A549 (cell line): ENCODE data around the gene SNX14. TPM values are rescaled to one million over a fixed set of nuclear protein-coding genes. Genes with fewer than 3 reads are reported as not detected.

Source experiments
- ATAC-seq, 2 experiments: fragments of 200-7000 bp in 1 of 2; fragments of >200 bp in 1 of 2; cut with Nextera tagmentation in 1 of 2; cut with Tn5 transposase in 1 of 2; 3 replicates each; pipeline versions ENCODE4 v1.8.0 to v1.9.1; 2018 to 2020; ENCODE audit warnings: mild to moderate bottlenecking in 1 of 2, moderate library complexity in 1 of 2
- CTCF ChIA-PET: fragments of 300-600 bp; sonication (Branson Sonifier 250); formaldehyde crosslinking; extraction: SDS; loops from one replicate; lab custom pipeline; 2021; ENCODE audit warnings: antibody characterized with exemption, inconsistent platforms; lab: Yijun Ruan, JAX
- POLR2A ChIA-PET: fragments of 350-600 bp; formaldehyde crosslinking; extraction: SDS; loops from one replicate; lab custom pipeline; 2021; ENCODE audit warnings: antibody characterized with exemption, inconsistent platforms; lab: Yijun Ruan, JAX
- DNase-seq, 2 experiments: peaks; one replicate each; pipeline versions ENCODE4 v3.0.0 to v3.0.0-alpha.2; 2011 to 2016; ENCODE audit warnings: low read depth in 1 of 2, low spot score in 1 of 2
- FAIRE-seq: peaks from 2 replicates; lab custom pipeline; 2011; peaks lifted over from hg19 to GRCh38; lab: Jason Lieb, UNC
- H3K27ac ChIP-seq, 2 experiments: fragments of >200 bp; sonication (Bioruptor Twin); formaldehyde crosslinking; 3 replicates each; pipeline ENCODE4 v1.5.1; 2016 to 2017
- H3K4me1 ChIP-seq: fragments of >200 bp; sonication (Bioruptor Twin); formaldehyde crosslinking; 3 replicates; pipeline ENCODE4 v1.6.1; 2016
- H3K4me2 ChIP-seq: fragments of >200 bp; sonication (Bioruptor Twin); formaldehyde crosslinking; 3 replicates; pipeline ENCODE4 v1.6.1; 2016
- H3K4me3 ChIP-seq: fragments of >200 bp; sonication (Bioruptor Twin); formaldehyde crosslinking; 3 replicates; pipeline ENCODE4 v1.5.1; 2016
- H3K9me3 ChIP-seq: fragments of >200 bp; sonication (Bioruptor Twin); formaldehyde crosslinking; 3 replicates; pipeline ENCODE4 v1.6.1; 2016
- BCL3 ChIP-seq: fragments of >200 bp; sonication (Bioruptor Twin); formaldehyde crosslinking; IDR thresholded peaks from 3 replicates; pipeline ENCODE4 v1.6.1; 2016
- BHLHE40 ChIP-seq: IDR thresholded peaks from 2 replicates; pipeline ENCODE4 v1.6.1; 2012; ENCODE audit warnings: low read depth, low read length, inconsistent platforms
- E2F6 ChIP-seq: IDR thresholded peaks from 2 replicates; pipeline ENCODE4 v1.6.1; 2012; ENCODE audit warnings: low read depth, borderline replicate concordance
- GATA3 ChIP-seq: IDR thresholded peaks from 2 replicates; pipeline ENCODE4 v1.6.1; 2012; ENCODE audit warnings: borderline replicate concordance
- HES2 ChIP-seq: fragments of >200 bp; sonication (Bioruptor Twin); formaldehyde crosslinking; IDR thresholded peaks from 2 replicates; pipeline ENCODE4 v1.6.1; 2016
- JUN ChIP-seq, 2 experiments: fragments of >200 bp; sonication (Bioruptor Twin); formaldehyde crosslinking; IDR thresholded peaks; 2 replicates in 1 of 2; 3 replicates in 1 of 2; pipeline ENCODE4 v1.6.1; 2016 to 2017
- MAX ChIP-seq: IDR thresholded peaks from 2 replicates; pipeline ENCODE4 v1.6.1; 2012
- MYC ChIP-seq: IDR thresholded peaks from 2 replicates; pipeline ENCODE4 v1.6.1; 2012; ENCODE audit warnings: mild to moderate bottlenecking, inconsistent platforms, low read length, improper control_type of control experiment, borderline replicate concordance
- NPAS2 ChIP-seq: fragments of 250-450 bp; sonication (Bioruptor Pico); IDR thresholded peaks from 2 replicates; pipeline ENCODE4 v1.8.0; 2022; ENCODE audit warnings: mild to moderate bottlenecking, moderate library complexity, borderline replicate concordance
- PBX3 ChIP-seq: IDR thresholded peaks from 2 replicates; pipeline ENCODE4 v1.6.1; 2012
- PHF8 ChIP-seq: fragments of 200-600 bp; sonication (generic); IDR thresholded peaks from 2 replicates; pipeline ENCODE4 v1.6.1; 2016; ENCODE audit warnings: low read depth, mild to moderate bottlenecking, antibody characterized with exemption, moderate library complexity, borderline replicate concordance
- POLR2A ChIP-seq: IDR thresholded peaks from 2 replicates; pipeline ENCODE4 v1.6.1; 2012; ENCODE audit warnings: mild to moderate bottlenecking, low read length
- RAD21 ChIP-seq, 2 experiments: fragments of >200 bp in 1 of 2; sonication (Bioruptor Twin) in 1 of 2; formaldehyde crosslinking in 1 of 2; IDR thresholded peaks in 1 of 2; conservative IDR thresholded peaks in 1 of 2; 2 replicates in 1 of 2; 3 replicates in 1 of 2; pipeline ENCODE4 v1.6.1; 2012 to 2018; ENCODE audit warnings: inconsistent platforms in 1 of 2
- RFX5 ChIP-seq: fragments of 450-650 bp; IDR thresholded peaks from 2 replicates; pipeline ENCODE4 v1.7.1; 2014; ENCODE audit warnings: antibody characterized with exemption, mild to moderate bottlenecking, moderate library complexity
- SMC3 ChIP-seq: fragments of >200 bp; sonication (Bioruptor Twin); formaldehyde crosslinking; IDR thresholded peaks from 3 replicates; pipeline ENCODE4 v1.6.1; 2018; ENCODE audit warnings: inconsistent platforms
- SREBF2 ChIP-seq: fragments of 450-650 bp; IDR thresholded peaks from 2 replicates; pipeline ENCODE4 v1.6.1; 2014; ENCODE audit warnings: mild to moderate bottlenecking, moderate library complexity
- TFCP2L1 ChIP-seq: fragments of 250-450 bp; sonication (Bioruptor Pico); IDR thresholded peaks from 2 replicates; pipeline ENCODE4 v1.5.0; 2021; ENCODE audit warnings: mild to moderate bottlenecking
- ZFP36 ChIP-seq: fragments of 450-650 bp; IDR thresholded peaks from 2 replicates; pipeline ENCODE4 v1.6.1; 2014; ENCODE audit warnings: borderline replicate concordance; ENCODE audit not compliant: partially characterized antibody
- WGBS: methylation state at CpG from one replicate; pipeline ENCODE4 v1.1.6; 2017; ENCODE audit errors: missing lambda C conversion rate; 5-methylcytosine and 5-hydroxymethylcytosine counted together
- polyA minus RNA-seq: library from RNA; depleted of rRNA, polyadenylated mRNA; stranded (reverse); fragments of >200 nt; gene quantifications from 2 replicates; pipeline ENCODE4 v1.2.3, GENCODE V29; 2011; rRNA and poly(A)+ RNA removed
- polyA plus RNA-seq, 4 experiments: library from polyadenylated mRNA; depleted of rRNA in 3 of 4; stranded (reverse); fragments of >200 nt; fragmentation: RNase III in 1 of 4; extraction: RNeasy Plus Mini Kit Qiagen cat#74134 plus additional on column Dnase treatment in 1 of 4; gene quantifications; 2 replicates in 3 of 4; 3 replicates in 1 of 4; pipeline ENCODE4 v1.2.3, GENCODE V29; 2011 to 2017

The SNX14 gene
- polyA plus RNA-seq (2011; rRNA removed) (79.8 and 113 TPM in 2 replicates), polyA plus RNA-seq (2017; fragmentation: RNase III; extraction: RNeasy Plus Mini Kit Qiagen cat#74134 plus additional on column Dnase treatment) (46.6 to 52.6 TPM (median 47.1 TPM) in 3 replicates), polyA minus RNA-seq (25.0 and 31.1 TPM in 2 replicates)
- polyA plus RNA-seq (2012; cell fraction: cytosol; rRNA removed): 22.9 and 24.6 TPM in 2 replicates
- polyA plus RNA-seq (2012; cell fraction: nucleus; rRNA removed): 29.7 and 34.0 TPM in 2 replicates

- peak within 1 kb of the TSS; percentile 95 for H3K27ac ChIP-seq
Measured at GRCh38 chr6:85593438-85594196, at the start of gene SNX14. SNX14 (minus strand) TSS chr6:85593858; CDS start chr6:85593718, 140 bp downstream.

GRCh38 chr6:85642774-85643536 is 49.3 kb upstream of the SNX14 start, which contains the start of gene SYNCRIP:
SYNCRIP (minus strand) TSS chr6:85642886; CDS start chr6:85641439, 1,447 bp downstream.
- H3K4me2 ChIP-seq: peak within 1 kb of the TSS; percentile 79
- ChIA-PET POLR2A (interaction anchor here (0.6 to 9.5 kb wide), 18 partner anchors 9 to 519 kb away, joined by 3 to 378 read pairs (median 6); partner anchors contain the start of genes NT5E and SNX14), CTCF (interaction anchor here (0.5 to 0.6 kb wide), 2 partner anchors 29 to 288 kb away, joined by 3 read pairs; no protein-coding TSS in a partner anchor)
- H3K9me3 ChIP-seq: no peaks in the 10 kb centered on the region
- peaks cover 30% of the 10 kb centered on the region; the same call in 2 of the 3 replicates for H3K4me1 ChIP-seq
- ATAC-seq (peak; percentile 76 to 85), FAIRE-seq (no peak), DNase-seq (peak; percentile 51 to 97)
- peak within 1 kb of the TSS; percentile 79 for H3K4me3 ChIP-seq
- 1% methylated on average over 27 of the region's 76 CpGs for WGBS
- TF ChIP-seq PBX3 (peak; percentile 62; the same call in 1 of the 2 replicates), BCL3 (peak; percentile 37; the same call in 2 of the 3 replicates), JUN (IDR thresholded peaks at IDR 0.05) (peak in 1 of 2 experiments; percentile 69; a peak in 3 of 5 replicates), RFX5 (no peak), MYC (0 out of 2 replicates have a peak, but pooled peaks have one; percentile 48), HES2 (no peak), MAX (peak; percentile 24; the same call in 1 of the 2 replicates), RAD21 (conservative IDR thresholded peaks at IDR 0.05 in 1 of 2, IDR thresholded peaks at IDR 0.05 in 1 of 2) (0 out of 5 replicates have a peak, but pooled peaks of 1 of the 2 experiments have one; percentile 16), TFCP2L1 (CRISPR knock-in tag) (peak; percentile 61; the same call in 1 of the 2 replicates), PHF8 (peak; percentile 34), POLR2A (peak; percentile 66), SREBF2 (no peak), SMC3 (no peak)
- peak within 1 kb of the TSS; percentile 99 to 100 for H3K27ac ChIP-seq

More at GRCh38 chr6:85593438-85594196, at the start of gene SNX14:
- H3K4me2 ChIP-seq: peak within 1 kb of the TSS; percentile 84
- DNase-seq: peak; percentile 76 to 92
- no peaks in the 10 kb centered on the region for H3K9me3 ChIP-seq
- TF ChIP-seq E2F6 (peak; percentile 72), GATA3 (peak; percentile 14; the same call in 1 of the 2 replicates), TFCP2L1 (CRISPR knock-in tag) (0 out of 2 replicates have a peak, but pooled peaks have one; percentile 61), MYC (peak; percentile 32; the same call in 1 of the 2 replicates), RAD21 (conservative IDR thresholded peaks at IDR 0.05 in 1 of 2, IDR thresholded peaks at IDR 0.05 in 1 of 2) (peak in 1 of 2 experiments; percentile 24; a peak in 1 of 5 replicates), BHLHE40 (0 out of 2 replicates have a peak, but pooled peaks have one; percentile 52), PHF8 (peak; percentile 51), JUN (IDR thresholded peaks at IDR 0.05) (peak; percentile 43 to 73; a peak in 4 of 5 replicates), ZFP36 (no peak), MAX (peak; percentile 76), NPAS2 (CRISPR knock-in tag) (no peak), POLR2A (peak; percentile 82), RFX5 (no peak)
- H3K4me3 ChIP-seq: peak within 1 kb of the TSS; percentile 77
- ChIA-PET CTCF (interaction anchor here (0.8 to 1.4 kb wide), 4 partner anchors 9 to 57 kb away, joined by 3 to 6 read pairs (median 4); no protein-coding TSS in a partner anchor), POLR2A (interaction anchor here (1.0 to 3.3 kb wide), 5 partner anchors 8 to 831 kb away, joined by 3 to 25 read pairs (median 4); partner anchors contain the start of genes NT5E and SYNCRIP)
- FAIRE-seq: no peak
- H3K4me1 ChIP-seq: peaks cover 16% of the 10 kb centered on the region
- peak; percentile 91 to 95 for ATAC-seq
- WGBS: under 1% methylated on average over 25 of the region's 82 CpGs
